K562 (cell line): ENCODE measurements around the gene PIK3R1. TPM values are rescaled to one million over a fixed set of nuclear protein-coding genes. Genes with fewer than 3 reads are reported as not detected.
A peak's percentile ranks its signal among the peaks of the same experiment; 100 is the strongest.

ENCODE experiments used
- ARID1B ChIP-seq: fragments of 450-650 bp; IDR thresholded peaks from 2 replicates; pipeline ENCODE4 v1.6.1; 2016; ENCODE audit warnings: antibody characterized with exemption, mild to moderate bottlenecking, inconsistent platforms
- FOSL1 ChIP-seq: fragments of 200-800 bp; sonication (Bioruptor generic); conservative IDR thresholded peaks from 2 replicates; pipeline ENCODE4 v1.6.1; 2016; ENCODE audit warnings: missing genetic modification characterization, missing compliant biosample characterization
- MEIS2 ChIP-seq: fragments of 450-650 bp; IDR thresholded peaks from 2 replicates; pipeline ENCODE4 v1.6.1; 2014; ENCODE audit warnings: mild to moderate bottlenecking; ENCODE audit not compliant: partially characterized antibody
- NFIC ChIP-seq: fragments of 450-650 bp; IDR thresholded peaks from 2 replicates; pipeline ENCODE4 v1.6.1; 2017; ENCODE audit warnings: mild to moderate bottlenecking, inconsistent platforms
- RAD21 ChIP-seq, 2 experiments: fragments of 250-450 bp in 1 of 2; fragments of 450-650 bp in 1 of 2; sonication (Bioruptor Pico) in 1 of 2; formaldehyde crosslinking in 1 of 2; IDR thresholded peaks in 1 of 2; conservative IDR thresholded peaks in 1 of 2; 2 replicates each; pipeline versions ENCODE4 v1.4.0 to v1.8.0; 2020 to 2022; ENCODE audit warnings: mild to moderate bottlenecking in 2 of 2, moderate library complexity in 1 of 2
- SMAD4 ChIP-seq: fragments of 250-450 bp; sonication (Bioruptor Pico); conservative IDR thresholded peaks from 2 replicates; pipeline ENCODE4 v1.8.0; 2021; ENCODE audit warnings: inconsistent platforms, mild to moderate bottlenecking, moderate library complexity
- TAF9B ChIP-seq: fragments of 450-650 bp; IDR thresholded peaks from 2 replicates; pipeline ENCODE4 v1.6.1; 2018; ENCODE audit warnings: mild to moderate bottlenecking; ENCODE audit not compliant: partially characterized antibody
- polyA plus RNA-seq, 8 experiments: library from polyadenylated mRNA; depleted of rRNA in 4 of 8; stranded (reverse) in 5 of 8; unstranded in 3 of 8; fragments of >200 nt; fragmentation: Nextera tagmentation in 2 of 8; fragmentation: Illumina TruSeq in 1 of 8; extraction: Ambion mirVana in 2 of 8; extraction: Trizol in 1 of 8; gene quantifications; 2 replicates each; pipeline versions ENCODE4 v1.2.1 to v1.2.3, GENCODE V29; 2011 to 2014; ENCODE audit warnings: inconsistent platforms in 1 of 8, missing spikeins in 1 of 8
- total RNA-seq, 7 experiments: library from RNA; depleted of rRNA in 6 of 7; stranded (reverse); fragments of >200 nt in 6 of 7; fragmentation: Illumina TruSeq in 2 of 7; extraction: Trizol in 2 of 7; gene quantifications; 2 replicates each; pipeline versions ENCODE4 v1.2.1 to v1.2.3, GENCODE V29; 2011 to 2021; ENCODE audit warnings: low replicate concordance in 1 of 7
- TF ChIP-seq, protein P1 (sequence below): fragments of 250-450 bp; sonication (Bioruptor Pico); IDR thresholded peaks from 2 replicates; pipeline ENCODE4 v1.4.0; 2020; ENCODE audit warnings: borderline replicate concordance
- TF ChIP-seq, protein P2 (sequence below): sonication (generic); formaldehyde crosslinking; IDR thresholded peaks from 2 replicates; pipeline ENCODE4 v1.8.0; 2023; ENCODE audit warnings: missing genetic modification reagents, mild to moderate bottlenecking, borderline replicate concordance
- TF ChIP-seq, protein P3 (sequence below), 2 experiments: fragments of 450-650 bp; IDR thresholded peaks; 2 replicates each; pipeline ENCODE4 v1.6.1; 2016
- TF ChIP-seq, protein P4 (sequence below): fragments of 450-650 bp; IDR thresholded peaks from 2 replicates; pipeline ENCODE4 v1.6.1; 2016; ENCODE audit warnings: low read depth, mild to moderate bottlenecking, moderate library complexity
- TF ChIP-seq, protein P5 (sequence below): sonication (generic); IDR thresholded peaks from 2 replicates; pipeline ENCODE4 v1.6.1; 2016

Gene PIK3R1
- total and polyA plus RNA-seq, 9 of the 15 experiments (the other 6 are each of a cell fraction or from before 2014, with no cell fraction given) = 1.1 to 9.7 (median 4.8) TPM

DNA sequence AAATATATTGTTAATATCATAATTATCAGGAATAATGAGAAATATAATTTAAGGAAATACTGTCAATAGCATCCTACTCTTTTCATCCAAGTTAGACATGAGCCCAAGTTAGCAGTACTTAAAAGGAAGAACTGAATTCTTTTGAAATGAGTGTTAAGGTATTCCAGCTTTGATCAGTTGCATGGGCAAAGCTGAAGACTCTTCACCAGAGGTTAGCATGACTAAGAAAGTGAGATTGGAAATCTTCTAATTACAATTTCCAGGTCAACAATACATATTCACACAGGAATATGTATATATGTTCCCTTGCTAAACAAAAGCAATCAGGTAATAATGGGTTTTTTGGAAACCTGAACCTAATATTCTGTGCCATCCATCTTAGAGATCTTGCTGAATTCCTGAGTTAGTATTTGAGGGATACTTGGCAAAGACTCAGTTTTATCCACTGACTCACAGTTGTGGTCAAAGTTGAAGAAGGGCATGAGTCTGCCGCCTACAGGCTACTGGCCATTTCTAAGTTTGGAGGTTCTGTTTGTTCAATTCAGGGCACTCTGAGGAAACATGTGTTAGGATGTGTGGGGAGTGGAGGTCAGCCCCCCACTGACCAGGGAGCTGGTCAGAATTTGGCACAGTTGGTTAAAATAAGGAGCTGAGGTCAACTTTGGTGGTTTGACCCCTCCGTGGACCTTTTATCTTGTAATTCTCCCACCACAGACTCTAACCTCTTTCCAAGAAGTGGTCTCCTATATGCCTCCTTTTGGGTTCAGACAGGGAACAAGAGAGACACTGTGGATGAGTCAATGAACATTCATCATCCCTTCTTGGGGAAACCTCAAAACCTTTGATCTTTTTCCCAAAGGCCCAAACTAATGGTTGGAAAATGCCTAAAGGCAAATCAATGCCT lies 118.3 kb downstream of the PIK3R1 start (continued):
- TF ChIP-seq, protein P1, sequence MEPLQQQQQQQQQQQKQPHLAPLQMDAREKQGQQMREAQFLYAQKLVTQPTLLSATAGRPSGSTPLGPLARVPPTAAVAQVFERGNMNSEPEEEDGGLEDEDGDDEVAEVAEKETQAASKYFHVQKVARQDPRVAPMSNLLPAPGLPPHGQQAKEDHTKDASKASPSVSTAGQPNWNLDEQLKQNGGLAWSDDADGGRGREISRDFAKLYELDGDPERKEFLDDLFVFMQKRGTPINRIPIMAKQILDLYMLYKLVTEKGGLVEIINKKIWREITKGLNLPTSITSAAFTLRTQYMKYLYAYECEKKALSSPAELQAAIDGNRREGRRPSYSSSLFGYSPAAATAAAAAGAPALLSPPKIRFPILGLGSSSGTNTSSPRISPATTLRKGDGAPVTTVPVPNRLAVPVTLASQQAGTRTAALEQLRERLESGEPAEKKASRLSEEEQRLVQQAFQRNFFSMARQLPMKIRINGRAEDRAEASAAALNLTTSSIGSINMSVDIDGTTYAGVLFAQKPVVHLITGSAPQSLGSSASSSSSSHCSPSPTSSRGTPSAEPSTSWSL (CRISPR knock-in tag) = no peak
- 0 out of 2 replicates have a peak, but pooled peaks have one; percentile 20 for TF ChIP-seq SMAD4
- TF ChIP-seq FOSL1 (tag) = peak; percentile 91
- peak; percentile 70 for TF ChIP-seq MEIS2
- peak; percentile 70 for TF ChIP-seq NFIC
- TF ChIP-seq, protein P2, sequence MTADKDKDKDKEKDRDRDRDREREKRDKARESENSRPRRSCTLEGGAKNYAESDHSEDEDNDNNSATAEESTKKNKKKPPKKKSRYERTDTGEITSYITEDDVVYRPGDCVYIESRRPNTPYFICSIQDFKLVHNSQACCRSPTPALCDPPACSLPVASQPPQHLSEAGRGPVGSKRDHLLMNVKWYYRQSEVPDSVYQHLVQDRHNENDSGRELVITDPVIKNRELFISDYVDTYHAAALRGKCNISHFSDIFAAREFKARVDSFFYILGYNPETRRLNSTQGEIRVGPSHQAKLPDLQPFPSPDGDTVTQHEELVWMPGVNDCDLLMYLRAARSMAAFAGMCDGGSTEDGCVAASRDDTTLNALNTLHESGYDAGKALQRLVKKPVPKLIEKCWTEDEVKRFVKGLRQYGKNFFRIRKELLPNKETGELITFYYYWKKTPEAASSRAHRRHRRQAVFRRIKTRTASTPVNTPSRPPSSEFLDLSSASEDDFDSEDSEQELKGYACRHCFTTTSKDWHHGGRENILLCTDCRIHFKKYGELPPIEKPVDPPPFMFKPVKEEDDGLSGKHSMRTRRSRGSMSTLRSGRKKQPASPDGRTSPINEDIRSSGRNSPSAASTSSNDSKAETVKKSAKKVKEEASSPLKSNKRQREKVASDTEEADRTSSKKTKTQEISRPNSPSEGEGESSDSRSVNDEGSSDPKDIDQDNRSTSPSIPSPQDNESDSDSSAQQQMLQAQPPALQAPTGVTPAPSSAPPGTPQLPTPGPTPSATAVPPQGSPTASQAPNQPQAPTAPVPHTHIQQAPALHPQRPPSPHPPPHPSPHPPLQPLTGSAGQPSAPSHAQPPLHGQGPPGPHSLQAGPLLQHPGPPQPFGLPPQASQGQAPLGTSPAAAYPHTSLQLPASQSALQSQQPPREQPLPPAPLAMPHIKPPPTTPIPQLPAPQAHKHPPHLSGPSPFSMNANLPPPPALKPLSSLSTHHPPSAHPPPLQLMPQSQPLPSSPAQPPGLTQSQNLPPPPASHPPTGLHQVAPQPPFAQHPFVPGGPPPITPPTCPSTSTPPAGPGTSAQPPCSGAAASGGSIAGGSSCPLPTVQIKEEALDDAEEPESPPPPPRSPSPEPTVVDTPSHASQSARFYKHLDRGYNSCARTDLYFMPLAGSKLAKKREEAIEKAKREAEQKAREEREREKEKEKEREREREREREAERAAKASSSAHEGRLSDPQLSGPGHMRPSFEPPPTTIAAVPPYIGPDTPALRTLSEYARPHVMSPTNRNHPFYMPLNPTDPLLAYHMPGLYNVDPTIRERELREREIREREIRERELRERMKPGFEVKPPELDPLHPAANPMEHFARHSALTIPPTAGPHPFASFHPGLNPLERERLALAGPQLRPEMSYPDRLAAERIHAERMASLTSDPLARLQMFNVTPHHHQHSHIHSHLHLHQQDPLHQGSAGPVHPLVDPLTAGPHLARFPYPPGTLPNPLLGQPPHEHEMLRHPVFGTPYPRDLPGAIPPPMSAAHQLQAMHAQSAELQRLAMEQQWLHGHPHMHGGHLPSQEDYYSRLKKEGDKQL (CRISPR knock-in tag) = no peak
- TF ChIP-seq, protein P3, sequence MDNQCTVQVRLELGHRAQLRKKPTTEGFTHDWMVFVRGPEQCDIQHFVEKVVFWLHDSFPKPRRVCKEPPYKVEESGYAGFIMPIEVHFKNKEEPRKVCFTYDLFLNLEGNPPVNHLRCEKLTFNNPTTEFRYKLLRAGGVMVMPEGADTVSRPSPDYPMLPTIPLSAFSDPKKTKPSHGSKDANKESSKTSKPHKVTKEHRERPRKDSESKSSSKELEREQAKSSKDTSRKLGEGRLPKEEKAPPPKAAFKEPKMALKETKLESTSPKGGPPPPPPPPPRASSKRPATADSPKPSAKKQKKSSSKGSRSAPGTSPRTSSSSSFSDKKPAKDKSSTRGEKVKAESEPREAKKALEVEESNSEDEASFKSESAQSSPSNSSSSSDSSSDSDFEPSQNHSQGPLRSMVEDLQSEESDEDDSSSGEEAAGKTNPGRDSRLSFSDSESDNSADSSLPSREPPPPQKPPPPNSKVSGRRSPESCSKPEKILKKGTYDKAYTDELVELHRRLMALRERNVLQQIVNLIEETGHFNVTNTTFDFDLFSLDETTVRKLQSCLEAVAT (IDR thresholded peaks at IDR 0.05) = 0 out of 4 replicates have a peak, but pooled peaks of 1 of the 2 experiments have one; percentile 42
- no peak for TF ChIP-seq TAF9B
- TF ChIP-seq, protein P4, sequence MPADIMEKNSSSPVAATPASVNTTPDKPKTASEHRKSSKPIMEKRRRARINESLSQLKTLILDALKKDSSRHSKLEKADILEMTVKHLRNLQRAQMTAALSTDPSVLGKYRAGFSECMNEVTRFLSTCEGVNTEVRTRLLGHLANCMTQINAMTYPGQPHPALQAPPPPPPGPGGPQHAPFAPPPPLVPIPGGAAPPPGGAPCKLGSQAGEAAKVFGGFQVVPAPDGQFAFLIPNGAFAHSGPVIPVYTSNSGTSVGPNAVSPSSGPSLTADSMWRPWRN = 0 out of 2 replicates have a peak, but pooled peaks have one; percentile 15
- TF ChIP-seq RAD21 (CRISPR knock-in tag; conservative IDR thresholded peaks at IDR 0.05 in 1 of 2, IDR thresholded peaks at IDR 0.05 in 1 of 2) = peak; percentile 21 to 70; a peak in 3 of 4 replicates
- TF ChIP-seq ARID1B = peak; percentile 48
- TF ChIP-seq, protein P5, sequence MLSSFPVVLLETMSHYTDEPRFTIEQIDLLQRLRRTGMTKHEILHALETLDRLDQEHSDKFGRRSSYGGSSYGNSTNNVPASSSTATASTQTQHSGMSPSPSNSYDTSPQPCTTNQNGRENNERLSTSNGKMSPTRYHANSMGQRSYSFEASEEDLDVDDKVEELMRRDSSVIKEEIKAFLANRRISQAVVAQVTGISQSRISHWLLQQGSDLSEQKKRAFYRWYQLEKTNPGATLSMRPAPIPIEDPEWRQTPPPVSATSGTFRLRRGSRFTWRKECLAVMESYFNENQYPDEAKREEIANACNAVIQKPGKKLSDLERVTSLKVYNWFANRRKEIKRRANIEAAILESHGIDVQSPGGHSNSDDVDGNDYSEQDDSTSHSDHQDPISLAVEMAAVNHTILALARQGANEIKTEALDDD = 0 out of 2 replicates have a peak, but pooled peaks have one; percentile 13
